Measurements from ENCODE around the gene FBLN7.
"Not testable (repeated sequence)": the region's sequence is repeated elsewhere in the genome, so short reads cannot be mapped to it uniquely, and the experiment has no call there.

Gene FBLN7

GRCh38 chr2:112138159-112139032 is at the start of gene FBLN7:
Gene FBLN7 (plus strand): TSS chr2:112138385. CDS start chr2:112138656, 271 bp downstream.
- no peak for DNase-seq (ENCODE audit: low read depth, low spot score)

GRCh38 chr2:112089375-112089774 is 48.8 kb upstream of the FBLN7 start:
- DNase-seq (ENCODE audit: low read depth, low spot score), result no peak

GRCh38 chr2:112092286-112093041 is 45.7 kb upstream of the FBLN7 start:
- no peak for DNase-seq (ENCODE audit: low read depth, low spot score)

GRCh38 chr2:112093216-112093615 is 45.0 kb upstream of the FBLN7 start:
- DNase-seq (ENCODE audit: low read depth, low spot score), result no peak

GRCh38 chr2:112095681-112096080 is 42.5 kb upstream of the FBLN7 start:
- no peak for DNase-seq (ENCODE audit: low read depth, low spot score)

- no peak for DNase-seq (ENCODE audit: low read depth, low spot score)
Measured at GRCh38 chr2:112096098-112096497, 42.1 kb upstream of the FBLN7 start.

GRCh38 chr2:112108178-112108832 is 29.9 kb upstream of the FBLN7 start:
- DNase-seq (ENCODE audit: low read depth, low spot score), result no peak

GRCh38 chr2:112109278-112109677 is 28.9 kb upstream of the FBLN7 start:
- no peak for DNase-seq (ENCODE audit: low read depth, low spot score)

GRCh38 chr2:112110966-112111365 is 27.2 kb upstream of the FBLN7 start:
- no peak for DNase-seq (ENCODE audit: low read depth, low spot score)

- DNase-seq (ENCODE audit: low read depth, low spot score), result not testable (repeated sequence)
Measured at GRCh38 chr2:112113354-112113753, 24.8 kb upstream of the FBLN7 start.

GRCh38 chr2:112118148-112118547 is 20.0 kb upstream of the FBLN7 start:
- DNase-seq (ENCODE audit: low read depth, low spot score), result no peak

- peak; percentile 20 for DNase-seq (ENCODE audit: low read depth, low spot score)
Measured at GRCh38 chr2:112121682-112122254, 16.4 kb upstream of the FBLN7 start.

- DNase-seq (ENCODE audit: low read depth, low spot score), result no peak
Measured at GRCh38 chr2:112129060-112129459, 9.1 kb upstream of the FBLN7 start.

- no peak for DNase-seq (ENCODE audit: low read depth, low spot score)
Measured at GRCh38 chr2:112133344-112133743, 4.8 kb upstream of the FBLN7 start.

GRCh38 chr2:112134120-112134519 is 4.1 kb upstream of the FBLN7 start:
- DNase-seq (ENCODE audit: low read depth, low spot score), result no peak

- DNase-seq (ENCODE audit: low read depth, low spot score), result no peak
Measured at GRCh38 chr2:112136096-112136495, 2.1 kb upstream of the FBLN7 start.

GRCh38 chr2:112137516-112138158 is 548 bp upstream of the FBLN7 start:
- DNase-seq (ENCODE audit: low read depth, low spot score), result no peak

- not testable (repeated sequence) for DNase-seq (ENCODE audit: low read depth, low spot score)
Measured at GRCh38 chr2:112139033-112139614, 939 bp downstream of the FBLN7 start.

GRCh38 chr2:112139661-112140204 is 1.5 kb downstream of the FBLN7 start:
- DNase-seq (ENCODE audit: low read depth, low spot score), result not testable (repeated sequence)

- DNase-seq (ENCODE audit: low read depth, low spot score), result no peak
Measured at GRCh38 chr2:112140205-112140802, 2.1 kb downstream of the FBLN7 start.

All from activated naive CD8-positive, alpha-beta T cell treated with anti-CD3 and anti-CD28 coated beads, Interleukin-2, amount 50 U/mL, for 16 hours (primary cell).